HG03432 (cell line): ENCODE results near the gene OR56A5.

Experiments
- ATAC-seq: cut with Tn5 transposase; IDR thresholded peaks from one replicate; pipeline ENCODE4 v1.9.1; 2021; ENCODE audit warnings: mild to moderate bottlenecking, moderate library complexity; ENCODE audit not compliant: unreplicated experiment

The OR56A5 gene

GRCh38 chr11:5933116-5933515 is 35.2 kb downstream of the OR56A5 start:
- ATAC-seq, result no peak

- ATAC-seq, result no peak
Observed at GRCh38 chr11:5932671-5933070, 35.6 kb downstream of the OR56A5 start.

DNA sequence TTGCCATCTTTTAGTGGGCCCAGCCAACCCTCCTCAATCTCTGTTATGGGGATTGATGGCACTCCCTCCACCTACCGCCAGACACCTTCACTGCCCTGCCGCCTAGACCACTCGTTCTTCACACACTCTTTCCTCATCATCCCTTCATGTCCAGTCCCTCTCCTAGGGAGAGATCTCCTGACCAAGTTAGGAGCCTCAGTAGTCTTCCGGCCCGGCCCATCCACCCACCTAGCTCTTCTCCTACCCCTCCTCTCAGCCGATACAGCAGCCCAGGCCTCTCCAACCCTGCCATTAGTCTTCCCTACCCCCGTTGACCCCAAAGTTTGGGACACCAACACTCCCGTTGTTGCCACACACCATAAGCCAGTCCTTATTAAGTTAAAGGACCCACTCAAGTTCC is 37.2 kb downstream of the OR56A5 start:
- no peak for ATAC-seq

GRCh38 chr11:5930614-5931013 is 37.7 kb downstream of the OR56A5 start:
- ATAC-seq, result no peak

DNA sequence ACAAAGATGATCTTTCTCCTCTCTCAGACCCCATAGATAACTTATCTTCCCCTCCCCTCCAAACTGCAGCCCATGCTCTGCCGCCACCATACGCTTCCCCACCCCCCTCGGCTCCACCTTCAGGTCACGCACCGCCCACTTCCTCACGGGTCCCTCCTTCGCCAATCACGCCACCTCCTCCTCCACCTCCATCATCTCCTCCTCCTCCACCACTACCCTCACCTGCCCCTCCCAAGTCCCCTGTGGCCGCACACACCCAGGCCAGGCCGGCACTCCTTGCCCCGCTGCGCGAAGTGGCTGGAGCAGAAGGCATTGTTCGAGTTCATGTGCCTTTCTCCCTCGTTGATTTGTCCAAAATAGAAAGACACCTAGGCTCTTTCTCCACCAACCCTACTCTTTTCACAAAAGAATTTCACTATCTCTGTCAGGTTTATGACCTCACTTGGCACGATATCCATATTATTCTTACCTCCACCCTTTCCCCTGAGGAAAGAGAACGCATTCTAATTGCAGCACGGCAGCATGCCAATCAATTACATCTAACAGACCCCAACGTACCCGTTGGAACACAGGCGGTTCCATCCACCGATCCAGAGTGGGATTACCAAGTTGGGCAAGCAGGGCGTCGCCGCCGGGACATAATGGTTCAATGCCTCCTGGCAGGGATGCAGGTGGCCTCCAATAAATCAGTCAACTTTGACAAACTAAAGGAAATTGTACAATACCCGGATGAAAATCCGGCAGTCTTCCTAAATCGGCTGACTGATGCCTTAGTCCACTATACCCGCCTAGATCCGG is 38.5 kb downstream of the OR56A5 start:
- no peak for ATAC-seq

DNA sequence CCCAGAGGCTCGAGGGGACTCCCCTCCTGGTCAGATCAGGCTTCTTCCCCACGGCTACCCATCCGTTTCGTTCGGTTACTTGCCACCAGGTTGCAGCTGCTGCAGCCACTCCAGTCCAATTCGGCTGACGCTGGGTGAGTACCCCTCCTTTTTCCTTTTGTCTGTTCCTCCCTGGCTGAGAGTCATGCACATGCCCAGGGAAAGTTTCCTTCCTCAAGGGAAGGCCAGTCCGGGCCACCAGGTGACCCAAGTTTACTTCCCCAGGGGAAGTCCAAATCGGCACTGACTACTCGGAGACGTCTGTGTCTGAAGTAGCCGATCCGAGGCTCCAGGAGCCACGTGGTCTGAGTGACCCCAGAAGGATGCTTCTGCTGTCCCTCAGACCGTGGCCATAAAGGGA is 39.5 kb downstream of the OR56A5 start:
- no peak for ATAC-seq

DNA sequence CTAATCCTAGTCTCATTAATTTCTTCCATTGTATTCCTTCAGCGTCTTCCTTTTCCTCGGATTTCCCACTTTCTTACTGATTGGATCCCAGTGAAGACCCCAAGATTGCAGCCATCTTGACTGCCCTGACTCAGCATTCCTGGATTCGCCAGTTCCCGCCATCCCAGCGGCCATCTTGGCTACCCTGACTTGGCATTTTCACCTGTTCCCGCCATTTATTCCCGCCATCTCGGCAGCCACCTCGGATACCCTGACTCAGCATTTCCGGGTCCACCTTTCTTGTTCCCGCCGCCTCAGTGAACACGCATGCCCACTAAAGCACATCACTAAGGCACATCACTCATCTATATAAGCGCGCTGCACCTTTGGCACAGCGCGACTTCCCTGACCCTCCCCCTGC is 40.0 kb downstream of the OR56A5 start:
- no peak for ATAC-seq

- peak; percentile 18 for ATAC-seq
Observed at GRCh38 chr11:5923794-5924193, 44.5 kb downstream of the OR56A5 start.

DNA sequence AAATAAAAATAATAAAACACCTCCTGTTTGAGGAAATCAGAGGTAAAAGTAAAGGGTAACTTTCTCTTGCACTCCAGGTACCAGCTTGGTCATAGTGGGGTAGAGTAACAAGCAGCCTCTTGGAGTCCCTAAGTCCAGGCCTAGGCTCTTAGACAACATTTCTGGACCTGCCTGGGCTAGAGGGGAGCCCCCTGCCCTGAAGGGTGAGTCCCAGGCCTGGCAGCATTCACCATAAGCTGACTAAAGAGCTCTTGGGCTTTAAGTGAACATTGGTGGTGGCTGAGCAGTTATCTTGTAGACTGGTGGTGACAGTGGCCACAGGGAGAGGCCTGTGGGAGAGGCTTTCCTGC is 44.9 kb downstream of the OR56A5 start:
- ATAC-seq, result peak; percentile 66

DNA sequence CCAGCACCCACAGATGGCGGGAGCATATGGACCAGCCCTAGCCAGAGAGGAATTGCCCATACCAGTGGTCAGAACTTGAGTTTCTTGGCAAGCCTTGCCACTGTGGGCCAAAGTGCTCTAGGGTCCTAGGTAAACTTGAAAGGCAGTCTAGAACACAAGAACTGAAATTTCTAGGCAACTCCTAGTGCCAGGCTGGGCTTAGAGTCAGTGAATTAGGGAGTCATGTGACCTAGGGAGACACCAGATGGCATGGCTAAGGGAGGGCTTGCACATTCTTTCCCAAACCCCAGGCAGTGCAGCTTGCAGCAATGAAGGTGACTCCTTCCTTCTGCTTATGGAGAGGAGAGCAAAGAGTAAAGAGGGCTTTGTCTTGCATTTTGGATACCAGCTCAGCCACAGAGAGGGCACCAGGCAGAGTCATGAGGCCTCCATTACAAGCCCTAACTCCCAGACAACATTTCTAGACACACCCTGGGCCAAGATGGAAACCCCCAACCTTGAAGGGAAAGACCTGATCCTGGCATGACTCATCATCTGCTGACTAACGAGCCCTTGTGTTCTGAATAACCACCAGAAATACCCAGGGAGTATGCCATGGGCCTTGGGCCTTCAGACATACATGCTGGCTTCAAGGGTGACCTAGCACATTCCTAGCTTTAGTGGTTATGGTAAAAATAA is 45.4 kb downstream of the OR56A5 start:
- ATAC-seq, result peak; percentile 92
